HG03342 (cell line): ENCODE results near the gene TEAD1.
A peak's percentile ranks its signal among the peaks of the same experiment; 100 is the strongest.
"Not testable (repeated sequence)": the region's sequence is repeated elsewhere in the genome, so short reads cannot be mapped to it uniquely, and the experiment has no call there.

Experiments
- ATAC-seq: cut with Tn5 transposase; IDR thresholded peaks from one replicate; pipeline ENCODE4 v1.9.1; 2021; ENCODE audit warnings: mild to moderate bottlenecking, moderate library complexity; ENCODE audit not compliant: unreplicated experiment

The TEAD1 gene

GRCh38 chr11:12853652-12854296 is 179.6 kb downstream of the TEAD1 start:
- no peak for ATAC-seq

- ATAC-seq, result no peak
Measured at GRCh38 chr11:12854297-12854661, 180.1 kb downstream of the TEAD1 start.

DNA sequence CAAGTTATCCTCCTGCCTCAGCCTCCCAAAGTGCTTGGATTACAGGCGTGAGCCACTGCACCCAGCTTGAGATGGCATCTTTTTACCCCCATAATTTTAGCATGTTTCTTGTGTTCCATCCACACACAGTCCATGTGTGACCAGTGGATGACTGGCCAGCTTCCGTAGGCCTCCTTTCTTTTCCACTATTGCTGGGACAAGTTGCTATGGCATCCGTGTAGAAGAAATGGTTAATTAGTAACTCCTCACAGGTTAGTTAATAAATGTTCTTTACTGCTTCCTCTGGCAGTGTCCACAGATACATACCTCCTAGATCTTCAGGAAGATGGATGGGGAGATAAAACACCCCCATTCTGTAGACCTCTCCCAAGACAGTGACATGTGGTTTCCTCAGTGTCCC is 180.6 kb downstream of the TEAD1 start:
- no peak for ATAC-seq

- ATAC-seq, result no peak
Measured at GRCh38 chr11:12856338-12856737, 182.1 kb downstream of the TEAD1 start.

DNA sequence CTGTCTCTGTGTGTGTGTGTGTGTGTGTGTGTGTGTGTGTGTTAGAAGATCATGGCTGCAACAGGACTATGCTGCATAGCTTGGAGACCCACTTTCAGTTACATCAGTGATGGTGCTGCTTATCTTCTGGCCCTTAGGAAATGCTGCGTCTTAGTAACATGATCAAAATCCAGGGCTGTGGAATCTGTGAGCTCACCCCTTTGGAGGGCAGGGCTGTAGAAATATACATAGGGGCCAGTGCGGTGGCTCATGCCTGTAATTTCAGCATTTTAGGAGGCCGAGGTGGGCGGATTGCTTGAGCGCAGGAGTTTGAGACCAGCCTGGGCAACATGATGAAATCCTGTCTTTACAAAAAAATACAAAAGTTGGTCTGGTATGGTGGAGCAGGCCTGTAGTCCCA is 183.4 kb downstream of the TEAD1 start:
- ATAC-seq, result no peak

- no peak for ATAC-seq
Measured at GRCh38 chr11:12859872-12860657, 185.8 kb downstream of the TEAD1 start.

DNA sequence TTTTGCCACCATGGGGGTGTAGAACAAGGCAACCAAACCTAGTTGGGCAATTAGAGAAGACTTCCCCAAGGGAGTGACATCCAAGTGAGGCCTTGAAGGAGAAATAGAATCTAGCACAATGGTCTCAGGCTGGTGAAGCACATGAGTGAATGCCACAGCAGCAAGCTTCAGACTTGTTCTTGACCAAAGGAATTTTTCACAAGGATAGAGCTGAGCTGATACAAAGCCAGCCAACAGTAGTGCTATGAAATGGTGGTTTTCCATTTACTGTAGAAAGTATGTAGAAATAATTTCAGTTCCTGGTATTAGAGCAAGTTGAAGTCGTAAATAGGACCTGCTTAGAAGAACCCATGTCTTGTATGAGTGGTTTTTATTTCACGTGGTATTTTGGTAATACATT is 186.6 kb downstream of the TEAD1 start:
- no peak for ATAC-seq

- ATAC-seq, result no peak
Measured at GRCh38 chr11:12862696-12863469, 188.7 kb downstream of the TEAD1 start.

DNA sequence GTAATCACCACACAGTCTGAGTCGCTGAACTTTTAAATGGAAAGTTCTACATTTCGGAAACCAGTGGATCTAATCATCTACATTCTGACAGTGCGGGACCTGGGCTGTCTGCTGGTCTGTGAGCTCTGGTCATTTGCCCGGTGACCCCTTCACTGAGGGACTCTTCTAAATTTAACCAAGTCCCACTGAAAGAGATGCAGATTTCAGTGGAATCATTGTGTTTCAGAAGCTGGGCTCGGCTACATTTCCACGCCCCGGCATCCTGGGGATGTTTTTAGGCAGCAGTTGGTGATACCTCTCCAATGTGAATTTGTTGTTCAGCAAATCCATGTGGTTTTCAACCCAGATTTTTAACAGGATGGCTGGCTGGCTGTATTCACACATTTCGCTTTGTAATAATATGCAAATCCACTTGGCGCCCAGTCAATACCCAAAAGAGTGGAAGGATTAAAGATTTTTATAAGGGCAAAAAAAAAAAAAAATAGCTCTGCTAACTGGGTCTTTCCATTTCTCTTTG is 189.4 kb downstream of the TEAD1 start:
- no peak for ATAC-seq

- peak; percentile 47 for ATAC-seq
Measured at GRCh38 chr11:12864316-12865156, 190.3 kb downstream of the TEAD1 start.

DNA sequence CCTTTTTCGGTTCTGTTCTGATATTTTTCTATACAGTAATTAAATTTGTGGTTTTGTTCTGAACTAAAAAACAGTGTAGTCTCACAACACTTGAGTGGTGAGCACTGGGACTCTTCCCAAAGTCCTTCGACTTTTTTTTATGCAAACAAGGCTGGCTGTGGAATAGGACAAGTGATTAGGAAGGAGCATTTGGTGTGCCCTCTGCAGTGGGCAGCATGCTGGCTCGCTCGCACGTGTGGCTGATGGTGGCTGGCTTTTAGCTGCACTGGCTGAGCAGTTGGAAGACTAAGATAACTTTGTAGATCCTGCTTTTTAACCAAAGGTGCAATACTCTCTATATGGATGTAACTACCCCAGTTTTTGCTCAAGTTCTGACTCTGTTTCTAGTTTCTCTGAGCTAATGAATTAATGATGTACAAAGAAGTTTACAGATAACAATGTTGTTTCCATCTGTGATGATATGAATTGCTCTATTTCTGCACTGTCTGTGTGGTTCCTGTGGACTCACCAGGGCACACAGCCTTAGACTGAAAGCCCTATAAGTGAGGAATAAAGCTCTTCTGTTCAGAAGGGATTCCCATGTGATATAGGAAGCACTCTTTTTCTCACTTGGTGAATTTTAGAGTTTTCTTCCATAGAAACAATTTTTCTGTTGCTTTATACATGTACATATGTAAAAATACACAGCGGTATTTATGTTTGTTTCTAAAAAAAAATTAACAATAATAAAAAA is 191.8 kb downstream of the TEAD1 start:
- no peak for ATAC-seq

DNA sequence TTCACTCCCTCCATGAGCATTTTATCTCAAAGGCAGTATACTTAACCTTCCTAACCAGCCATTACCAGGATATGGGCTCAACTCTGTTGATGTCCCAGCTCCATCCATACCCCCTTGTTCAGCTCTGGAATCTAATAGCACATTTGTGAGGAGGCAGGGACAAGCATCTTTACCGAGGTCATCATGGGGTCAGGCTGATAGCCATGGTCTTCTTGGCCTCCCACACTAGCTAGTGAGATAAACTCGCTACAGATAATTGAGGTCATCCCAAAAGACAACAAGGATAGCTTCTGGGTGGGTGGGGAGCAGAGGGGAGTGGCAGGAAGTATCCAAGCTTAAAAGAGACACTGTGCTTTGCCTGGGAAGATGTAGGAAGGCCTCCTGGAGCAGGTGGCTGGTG is 193.3 kb downstream of the TEAD1 start:
- ATAC-seq, result no peak

GRCh38 chr11:12868315-12869073 is 194.3 kb downstream of the TEAD1 start:
- no peak for ATAC-seq

DNA sequence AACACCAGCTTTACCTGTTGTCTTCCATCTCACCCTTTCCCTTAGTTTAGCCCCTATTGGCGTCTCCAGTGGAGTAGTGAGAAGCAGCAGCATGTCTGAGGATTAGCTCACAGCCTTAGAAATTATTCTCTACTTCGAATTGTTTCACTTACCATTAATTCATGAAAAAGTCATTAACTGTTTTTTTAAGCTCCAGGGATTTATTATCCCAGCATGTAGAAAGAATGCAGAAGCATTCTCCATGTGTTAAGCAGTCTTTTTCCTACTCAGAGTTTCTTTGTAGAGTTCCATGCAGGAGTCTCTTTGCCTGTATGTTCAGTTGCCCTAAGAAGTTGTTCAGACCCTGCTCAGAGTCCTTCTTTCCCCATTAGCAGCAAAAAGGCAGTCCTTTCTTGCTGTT is 197.0 kb downstream of the TEAD1 start:
- ATAC-seq, result no peak

DNA sequence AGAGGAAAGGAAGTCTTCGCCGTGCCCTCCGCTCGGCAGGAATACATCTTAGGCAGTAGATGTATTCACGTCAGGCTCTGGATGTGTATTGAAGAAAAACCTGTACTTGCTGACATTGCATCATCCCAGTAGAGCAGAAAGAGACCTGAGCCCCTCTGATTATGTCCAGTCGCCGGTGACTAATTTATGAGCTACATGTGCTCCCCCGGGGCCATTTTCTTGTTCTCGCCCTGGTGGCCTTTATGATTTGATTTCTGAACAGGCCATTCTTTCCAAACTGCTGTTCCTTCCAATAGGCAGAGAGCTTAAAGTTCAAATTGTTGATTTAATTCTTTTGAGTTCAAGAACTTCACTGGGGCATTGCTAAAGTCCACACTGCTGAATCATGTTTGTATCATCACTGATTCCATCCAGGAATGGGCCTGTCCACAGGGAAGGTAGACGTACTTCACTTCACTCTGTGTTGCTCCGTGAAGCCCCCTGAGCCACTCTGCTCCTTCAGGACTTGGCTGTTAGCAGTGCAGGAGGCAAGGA is 197.6 kb downstream of the TEAD1 start:
- ATAC-seq, result no peak

GRCh38 chr11:12876340-12876739 is 202.1 kb downstream of the TEAD1 start:
- no peak for ATAC-seq

- ATAC-seq, result no peak
Measured at GRCh38 chr11:12876988-12877387, 202.8 kb downstream of the TEAD1 start.

DNA sequence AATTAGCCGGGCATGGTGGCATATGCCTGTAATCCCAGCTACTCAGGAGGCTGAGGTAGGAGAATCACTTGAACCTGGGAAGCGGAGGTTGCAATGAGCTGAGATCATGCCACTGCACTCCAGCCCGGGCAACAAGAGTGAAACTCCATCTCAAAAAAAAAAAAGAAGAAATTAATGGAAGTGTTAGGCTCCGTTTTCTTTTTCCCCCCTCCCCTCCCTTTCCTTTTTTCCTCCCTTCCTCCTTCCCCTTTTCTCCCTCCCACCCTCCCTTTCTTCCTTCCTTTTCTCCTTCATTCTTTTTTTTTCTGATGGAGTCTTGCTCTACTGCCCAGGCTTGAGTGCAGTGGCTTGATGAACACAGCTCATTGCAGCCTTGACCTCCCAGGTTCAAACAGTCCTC is 203.3 kb downstream of the TEAD1 start:
- not testable (repeated sequence) for ATAC-seq

DNA sequence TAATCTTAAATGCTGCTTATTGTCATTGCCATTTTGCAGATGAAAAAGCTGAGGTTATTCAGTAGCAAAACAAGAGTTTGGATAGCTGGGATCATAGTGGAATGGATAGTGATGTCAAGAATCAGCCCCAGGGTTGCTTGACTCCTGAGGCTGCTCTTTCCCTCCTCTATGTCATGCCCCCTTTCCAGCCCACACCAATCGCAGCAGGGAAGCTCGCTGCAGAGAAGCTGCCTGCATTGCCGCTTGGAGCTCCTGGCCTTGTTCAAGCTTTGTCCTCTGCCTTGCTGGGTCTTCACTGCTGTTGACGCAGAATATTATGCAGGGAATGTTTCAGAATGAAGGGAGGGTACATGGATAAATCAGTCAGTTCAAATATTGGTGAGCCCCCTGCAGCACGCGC is 206.1 kb downstream of the TEAD1 start:
- no peak for ATAC-seq
